C4-2B (cell line): ENCODE results near the gene P3R3URF.

Experiments
- CTCF ChIP-seq: fragments of 450-650 bp; conservative IDR thresholded peaks from 2 replicates; pipeline ENCODE4 v1.5.1; 2017; ENCODE audit warnings: mild to moderate bottlenecking
- ZFX ChIP-seq: fragments of 450-650 bp; IDR thresholded peaks from 2 replicates; pipeline ENCODE4 v1.6.1; 2017

GRCh38 chr1:46148318-46148717 is 28.0 kb downstream of the P3R3URF start:
- no peak for TF ChIP-seq CTCF
- TF ChIP-seq ZFX = no peak
